Measurements from ENCODE around the gene PTPDC1.
"Not testable (repeated sequence)": the region's sequence is repeated elsewhere in the genome, so short reads cannot be mapped to it uniquely, and the experiment has no call there.

Gene PTPDC1

GRCh38 chr9:94096819-94097577 is 12.7 kb downstream of the PTPDC1 start:
- no peak for DNase-seq

- no peak for DNase-seq
Observed at GRCh38 chr9:94097788-94098414, 13.6 kb downstream of the PTPDC1 start.

GRCh38 chr9:94100152-94100879 is 16.1 kb downstream of the PTPDC1 start:
- no peak for DNase-seq

GRCh38 chr9:94101162-94101853 is 17.0 kb downstream of the PTPDC1 start:
- no peak for DNase-seq

GRCh38 chr9:94108584-94108983 is 24.3 kb downstream of the PTPDC1 start:
- no peak for DNase-seq

GRCh38 chr9:94110821-94111252 is 26.6 kb downstream of the PTPDC1 start:
- no peak for DNase-seq

GRCh38 chr9:94111446-94111845 is 27.2 kb downstream of the PTPDC1 start:
- no peak for DNase-seq

- no peak for DNase-seq
Observed at GRCh38 chr9:94112716-94113465, 28.6 kb downstream of the PTPDC1 start.

- DNase-seq: not testable (repeated sequence)
Observed at GRCh38 chr9:94120088-94120487, 35.8 kb downstream of the PTPDC1 start.

- no peak for DNase-seq
Observed at GRCh38 chr9:94120854-94121376, 36.7 kb downstream of the PTPDC1 start.

GRCh38 chr9:94126844-94127243 is 42.6 kb downstream of the PTPDC1 start:
- DNase-seq: no peak

- DNase-seq: no peak
Observed at GRCh38 chr9:94127806-94128205, 43.5 kb downstream of the PTPDC1 start.

- DNase-seq: no peak
Observed at GRCh38 chr9:94128580-94128979, 44.3 kb downstream of the PTPDC1 start.

- DNase-seq: no peak
Observed at GRCh38 chr9:94134629-94135028, 50.4 kb downstream of the PTPDC1 start.

- no peak for DNase-seq
Observed at GRCh38 chr9:94135222-94135621, 51.0 kb downstream of the PTPDC1 start.

GRCh38 chr9:94139672-94140417 is 55.6 kb downstream of the PTPDC1 start:
- no peak for DNase-seq

GRCh38 chr9:94140418-94140780 is 56.1 kb downstream of the PTPDC1 start:
- DNase-seq: no peak

- DNase-seq: no peak
Observed at GRCh38 chr9:94140791-94141790, 56.8 kb downstream of the PTPDC1 start.

- no peak for DNase-seq
Observed at GRCh38 chr9:94142353-94142752, 58.1 kb downstream of the PTPDC1 start.

- DNase-seq: no peak
Observed at GRCh38 chr9:94144394-94144793, 60.1 kb downstream of the PTPDC1 start.

Data from NCI-H1436 (cell line).